MM.1S (cell line): ENCODE data around the gene ZFPM1.

ENCODE experiments used
- DNase-seq: peaks from one replicate; pipeline ENCODE4 v3.0.0-alpha.2; 2015
- H2AFZ ChIP-seq: fragments of 300-600 bp; sonication (generic); 2 replicates; pipeline ENCODE4 v1.6.0; 2016; ENCODE audit warnings: antibody characterized with exemption, low read length
- H3F3A ChIP-seq: fragments of 300-600 bp; sonication (generic); 2 replicates; pipeline ENCODE4 v1.6.1; 2016; ENCODE audit warnings: mild to moderate bottlenecking, antibody characterized with exemption, low read length, moderate library complexity, mixed read lengths; ENCODE audit not compliant: insufficient read depth
- H3K27ac ChIP-seq: fragments of 300-600 bp; sonication (generic); 2 replicates; pipeline ENCODE4 v1.5.1; 2016; ENCODE audit warnings: mild to moderate bottlenecking, low read length
- H3K27me3 ChIP-seq: fragments of 300-600 bp; sonication (generic); replicated peaks from 2 replicates; pipeline ENCODE4 v1.6.0; 2016; ENCODE audit warnings: low read length; ENCODE audit not compliant: insufficient read depth
- H3K36me3 ChIP-seq: fragments of 300-600 bp; sonication (generic); replicated peaks from 2 replicates; pipeline ENCODE4 v1.6.1; 2016; ENCODE audit warnings: mild to moderate bottlenecking, low read length, mixed read lengths; ENCODE audit not compliant: insufficient read depth
- H3K4me1 ChIP-seq: fragments of 300-600 bp; sonication (generic); 2 replicates; pipeline ENCODE4 v1.6.1; 2016; ENCODE audit warnings: low read length, mixed read lengths
- H3K4me2 ChIP-seq: fragments of 300-600 bp; sonication (generic); 2 replicates; pipeline ENCODE4 v1.6.0; 2016; ENCODE audit warnings: low read depth, low read length
- H3K4me3 ChIP-seq: fragments of 300-600 bp; sonication (generic); 2 replicates; pipeline ENCODE4 v1.5.1; 2016; ENCODE audit warnings: low read length, mixed read lengths
- H3K79me2 ChIP-seq: fragments of 300-600 bp; sonication (generic); 2 replicates; pipeline ENCODE4 v1.6.1; 2016; ENCODE audit warnings: mixed run types, low read length, mixed read lengths
- H3K9ac ChIP-seq: fragments of 300-600 bp; sonication (generic); 2 replicates; pipeline ENCODE4 v1.6.1; 2016; ENCODE audit warnings: low read length, mixed read lengths
- H3K9me2 ChIP-seq: fragments of 300-600 bp; sonication (generic); replicated peaks from 2 replicates; pipeline ENCODE4 v1.6.1; 2016; ENCODE audit warnings: mild to moderate bottlenecking, low read length, mixed read lengths; ENCODE audit not compliant: insufficient read depth
- H3K9me3 ChIP-seq: fragments of 300-600 bp; sonication (generic); replicated peaks from 2 replicates; pipeline ENCODE4 v1.6.1; 2016; ENCODE audit warnings: mild to moderate bottlenecking, low read length, mixed read lengths; ENCODE audit not compliant: insufficient read depth
- H4K20me1 ChIP-seq: fragments of 300-600 bp; sonication (generic); 2 replicates; pipeline ENCODE4 v1.6.1; 2016; ENCODE audit warnings: mild to moderate bottlenecking, low read length, moderate library complexity, mixed read lengths; ENCODE audit not compliant: insufficient read depth
- EZH2 ChIP-seq: fragments of 300-600 bp; sonication (generic); optimal IDR thresholded peaks from 2 replicates; pipeline ENCODE3; 2017; ENCODE audit warnings: low read depth, mild to moderate bottlenecking, antibody characterized with exemption, low read length, mixed read lengths
- EZH2phosphoT487 ChIP-seq: fragments of 300-600 bp; sonication (generic); IDR thresholded peaks from 2 replicates; pipeline ENCODE4 v1.6.1; 2018; ENCODE audit warnings: antibody characterized with exemption, low read length
- TF ChIP-seq, protein P1 (sequence below): fragments of 300-600 bp; sonication (generic); IDR thresholded peaks from 2 replicates; pipeline ENCODE4 v1.5.1; 2016; ENCODE audit warnings: antibody characterized with exemption, low read length, mixed read lengths

Gene ZFPM1

GRCh38 chr16:88495268-88495772 lies 42.2 kb downstream of the ZFPM1 start:
- H2AFZ ChIP-seq: no peak overlapping the region
- no peak overlapping the region for H3K4me2 ChIP-seq
- H3K9me3 ChIP-seq: no peaks in the 10 kb centered on the region
- no peaks in the 10 kb centered on the region for H3K79me2 ChIP-seq
- H3K27ac ChIP-seq: no peak overlapping the region
- H3K9ac ChIP-seq: no peak overlapping the region
- no peaks in the 10 kb centered on the region for H4K20me1 ChIP-seq
- no peaks in the 10 kb centered on the region for H3K9me2 ChIP-seq
- H3F3A ChIP-seq: no peaks in the 10 kb centered on the region
- H3K27me3 ChIP-seq: no peaks in the 10 kb centered on the region
- H3K4me1 ChIP-seq: no peaks in the 10 kb centered on the region
- H3K36me3 ChIP-seq: no peaks in the 10 kb centered on the region
- H3K4me3 ChIP-seq: no peak overlapping the region
- DNase-seq: no peak
- TF ChIP-seq EZH2phosphoT487 (no peak), EZH2 (no peak)
- TF ChIP-seq, protein P1, sequence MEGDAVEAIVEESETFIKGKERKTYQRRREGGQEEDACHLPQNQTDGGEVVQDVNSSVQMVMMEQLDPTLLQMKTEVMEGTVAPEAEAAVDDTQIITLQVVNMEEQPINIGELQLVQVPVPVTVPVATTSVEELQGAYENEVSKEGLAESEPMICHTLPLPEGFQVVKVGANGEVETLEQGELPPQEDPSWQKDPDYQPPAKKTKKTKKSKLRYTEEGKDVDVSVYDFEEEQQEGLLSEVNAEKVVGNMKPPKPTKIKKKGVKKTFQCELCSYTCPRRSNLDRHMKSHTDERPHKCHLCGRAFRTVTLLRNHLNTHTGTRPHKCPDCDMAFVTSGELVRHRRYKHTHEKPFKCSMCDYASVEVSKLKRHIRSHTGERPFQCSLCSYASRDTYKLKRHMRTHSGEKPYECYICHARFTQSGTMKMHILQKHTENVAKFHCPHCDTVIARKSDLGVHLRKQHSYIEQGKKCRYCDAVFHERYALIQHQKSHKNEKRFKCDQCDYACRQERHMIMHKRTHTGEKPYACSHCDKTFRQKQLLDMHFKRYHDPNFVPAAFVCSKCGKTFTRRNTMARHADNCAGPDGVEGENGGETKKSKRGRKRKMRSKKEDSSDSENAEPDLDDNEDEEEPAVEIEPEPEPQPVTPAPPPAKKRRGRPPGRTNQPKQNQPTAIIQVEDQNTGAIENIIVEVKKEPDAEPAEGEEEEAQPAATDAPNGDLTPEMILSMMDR: no peak

- TF ChIP-seq, protein P1: no peak
- TF ChIP-seq EZH2phosphoT487: no peak
- no peaks in the 10 kb centered on the region for H3K79me2 ChIP-seq
- H2AFZ ChIP-seq: no peak overlapping the region
- H3F3A ChIP-seq: no peaks in the 10 kb centered on the region
- H3K36me3 ChIP-seq: no peaks in the 10 kb centered on the region
- H3K9ac ChIP-seq: no peak overlapping the region
- H3K27ac ChIP-seq: no peak overlapping the region
- H3K4me1 ChIP-seq: no peaks in the 10 kb centered on the region
- no peaks in the 10 kb centered on the region for H3K9me3 ChIP-seq
- no peaks in the 10 kb centered on the region for H3K9me2 ChIP-seq
- DNase-seq: no peak
- H3K4me2 ChIP-seq: no peak overlapping the region
- H4K20me1 ChIP-seq: no peaks in the 10 kb centered on the region
- H3K27me3 ChIP-seq: no peaks in the 10 kb centered on the region
- no peak overlapping the region for H3K4me3 ChIP-seq
These were observed 44.7 kb downstream of the ZFPM1 start for GRCh38 chr16:88497561-88498462.

- Histone ChIP-seq H3K27me3 (no peaks in the 10 kb centered on the region), H3K4me1 (no peaks in the 10 kb centered on the region), H3K27ac (no peak overlapping the region), H4K20me1 (no peaks in the 10 kb centered on the region), H3K36me3 (no peaks in the 10 kb centered on the region), H3K4me2 (no peak overlapping the region), H3K9ac (no peak overlapping the region), H2AFZ (no peak overlapping the region), H3K4me3 (no peak overlapping the region), H3K9me3 (no peaks in the 10 kb centered on the region), H3K9me2 (no peaks in the 10 kb centered on the region), H3F3A (no peaks in the 10 kb centered on the region), H3K79me2 (no peaks in the 10 kb centered on the region)
- TF ChIP-seq EZH2: no peak
- TF ChIP-seq, protein P1: no peak
- no peak for TF ChIP-seq EZH2phosphoT487
- DNase-seq: no peak
These were observed 45.6 kb downstream of the ZFPM1 start for GRCh38 chr16:88498576-88499208.
